SU-DHL-6 (cell line): ENCODE measurements around the gene OXSR1.

Source experiments
- EZH2phosphoT487 ChIP-seq: fragments of 200-600 bp; sonication (generic), shearing (Covaris generic); conservative IDR thresholded peaks from 2 replicates; pipeline ENCODE4 v1.6.1; 2018; ENCODE audit warnings: mild to moderate bottlenecking, antibody characterized with exemption, low read length, moderate library complexity, mixed read lengths
- TF ChIP-seq, protein P1 (sequence below): fragments of 200-600 bp; sonication (generic); IDR thresholded peaks from one replicate; pipeline ENCODE4 v1.5.1; 2017; ENCODE audit warnings: antibody characterized with exemption, mild to moderate bottlenecking, low read length, moderate library complexity; ENCODE audit not compliant: insufficient read depth, poor library complexity, severe bottlenecking

DNA sequence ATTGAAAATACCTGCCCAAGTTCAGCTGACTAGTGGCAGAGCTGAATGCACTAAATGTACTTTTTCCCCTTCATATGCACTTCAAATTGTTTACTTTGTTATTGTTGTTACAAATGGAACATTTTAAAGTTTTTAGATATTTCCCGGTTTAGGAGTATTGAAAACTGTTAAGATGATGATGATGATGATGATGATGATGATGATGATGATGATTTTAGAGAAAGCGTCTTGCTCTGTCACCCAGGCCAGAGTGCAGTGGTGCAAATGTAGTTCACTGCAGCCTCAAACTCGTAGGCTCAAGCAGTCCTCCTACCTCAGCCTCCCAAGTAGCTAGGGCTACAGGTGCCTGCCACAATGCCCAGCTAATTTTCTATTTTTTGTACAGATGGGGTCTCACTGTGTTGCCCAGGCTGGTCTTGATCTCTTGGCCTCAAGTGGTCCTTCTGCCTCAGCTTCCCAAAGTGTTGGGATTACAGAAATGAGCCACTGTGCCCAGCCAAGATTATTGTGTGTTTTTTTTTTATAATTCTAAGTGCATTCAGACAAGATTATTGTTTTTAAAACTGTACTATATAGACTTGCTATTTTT, 54.4 kb downstream of the OXSR1 start:
- TF ChIP-seq, protein P1, sequence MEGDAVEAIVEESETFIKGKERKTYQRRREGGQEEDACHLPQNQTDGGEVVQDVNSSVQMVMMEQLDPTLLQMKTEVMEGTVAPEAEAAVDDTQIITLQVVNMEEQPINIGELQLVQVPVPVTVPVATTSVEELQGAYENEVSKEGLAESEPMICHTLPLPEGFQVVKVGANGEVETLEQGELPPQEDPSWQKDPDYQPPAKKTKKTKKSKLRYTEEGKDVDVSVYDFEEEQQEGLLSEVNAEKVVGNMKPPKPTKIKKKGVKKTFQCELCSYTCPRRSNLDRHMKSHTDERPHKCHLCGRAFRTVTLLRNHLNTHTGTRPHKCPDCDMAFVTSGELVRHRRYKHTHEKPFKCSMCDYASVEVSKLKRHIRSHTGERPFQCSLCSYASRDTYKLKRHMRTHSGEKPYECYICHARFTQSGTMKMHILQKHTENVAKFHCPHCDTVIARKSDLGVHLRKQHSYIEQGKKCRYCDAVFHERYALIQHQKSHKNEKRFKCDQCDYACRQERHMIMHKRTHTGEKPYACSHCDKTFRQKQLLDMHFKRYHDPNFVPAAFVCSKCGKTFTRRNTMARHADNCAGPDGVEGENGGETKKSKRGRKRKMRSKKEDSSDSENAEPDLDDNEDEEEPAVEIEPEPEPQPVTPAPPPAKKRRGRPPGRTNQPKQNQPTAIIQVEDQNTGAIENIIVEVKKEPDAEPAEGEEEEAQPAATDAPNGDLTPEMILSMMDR: no peak
- no peak for TF ChIP-seq EZH2phosphoT487
